GM10248 (cell line): ENCODE measurements around the gene WNT9A.

Source experiments
- CTCF ChIA-PET: fragments of 300-600 bp; sonication (Branson Sonifier 250); formaldehyde crosslinking; extraction: SDS; loops from one replicate; lab custom pipeline; 2021; ENCODE audit warnings: antibody characterized with exemption; lab: Yijun Ruan, JAX
- POLR2A ChIA-PET: fragments of 350-650 bp; sonication (Branson Sonifier 250); formaldehyde crosslinking; extraction: SDS; loops from one replicate; lab custom pipeline; 2020; ENCODE audit warnings: antibody characterized with exemption; lab: Yijun Ruan, JAX
- DNase-seq: peaks from one replicate; pipeline ENCODE4 v3.0.0; 2012; ENCODE audit errors: extremely low spot score
- TF ChIP-seq, protein P1 (sequence below): IDR thresholded peaks from 2 replicates; pipeline ENCODE4 v1.5.1; 2012; ENCODE audit warnings: mild to moderate bottlenecking, low read depth; ENCODE audit errors: extremely low read depth, missing control alignments, control extremely low read depth

WNT9A gene

DNA sequence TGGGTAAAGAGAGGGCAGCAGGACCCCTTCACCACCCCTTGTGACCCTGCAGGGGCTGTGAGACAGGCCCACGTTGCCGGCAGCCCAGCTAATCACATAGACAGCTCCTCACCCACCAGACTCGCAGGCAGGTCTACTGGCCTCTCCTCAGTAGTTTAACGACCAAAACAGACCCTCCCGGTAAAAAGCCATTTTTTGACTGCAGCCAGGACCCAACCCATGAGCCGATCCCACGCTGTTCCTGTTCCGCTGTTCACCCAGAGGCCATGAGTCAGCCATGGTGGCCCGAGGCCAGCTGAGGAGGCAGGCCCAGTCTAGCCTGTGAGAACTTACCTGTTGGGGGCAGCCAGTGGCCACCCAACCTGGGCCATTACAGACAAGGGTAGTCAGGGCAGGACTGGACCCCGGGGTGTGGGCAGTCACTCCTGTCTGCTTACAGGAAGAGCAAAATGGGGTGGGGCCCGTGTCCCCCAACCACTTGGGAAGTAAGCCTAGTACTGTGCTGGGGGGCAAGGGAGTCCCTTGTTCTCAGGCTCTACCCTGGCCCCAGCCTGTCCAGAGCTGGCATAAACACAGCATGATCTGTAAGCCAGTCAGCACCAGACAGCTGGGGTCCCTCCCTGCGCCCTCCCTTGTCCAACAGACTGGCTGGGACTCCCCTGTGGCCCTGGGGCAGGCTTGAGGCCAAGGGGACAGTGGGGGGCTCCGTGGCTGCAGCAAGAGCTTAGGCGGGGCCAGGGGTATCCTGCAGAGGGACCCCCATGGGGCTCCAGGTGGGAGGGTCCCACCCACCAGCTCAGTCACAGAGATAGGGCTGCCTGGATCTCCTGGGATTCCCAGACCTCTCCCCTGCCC, 61.9 kb downstream of the WNT9A start:
- POLR2A ChIA-PET = no interaction called here
- no peak for DNase-seq

GRCh38 chr1:227885135-227885647, 62.5 kb downstream of the WNT9A start:
- ChIA-PET CTCF (no interaction called here), POLR2A (no interaction called here)
- DNase-seq = no peak
- TF ChIP-seq, protein P1, sequence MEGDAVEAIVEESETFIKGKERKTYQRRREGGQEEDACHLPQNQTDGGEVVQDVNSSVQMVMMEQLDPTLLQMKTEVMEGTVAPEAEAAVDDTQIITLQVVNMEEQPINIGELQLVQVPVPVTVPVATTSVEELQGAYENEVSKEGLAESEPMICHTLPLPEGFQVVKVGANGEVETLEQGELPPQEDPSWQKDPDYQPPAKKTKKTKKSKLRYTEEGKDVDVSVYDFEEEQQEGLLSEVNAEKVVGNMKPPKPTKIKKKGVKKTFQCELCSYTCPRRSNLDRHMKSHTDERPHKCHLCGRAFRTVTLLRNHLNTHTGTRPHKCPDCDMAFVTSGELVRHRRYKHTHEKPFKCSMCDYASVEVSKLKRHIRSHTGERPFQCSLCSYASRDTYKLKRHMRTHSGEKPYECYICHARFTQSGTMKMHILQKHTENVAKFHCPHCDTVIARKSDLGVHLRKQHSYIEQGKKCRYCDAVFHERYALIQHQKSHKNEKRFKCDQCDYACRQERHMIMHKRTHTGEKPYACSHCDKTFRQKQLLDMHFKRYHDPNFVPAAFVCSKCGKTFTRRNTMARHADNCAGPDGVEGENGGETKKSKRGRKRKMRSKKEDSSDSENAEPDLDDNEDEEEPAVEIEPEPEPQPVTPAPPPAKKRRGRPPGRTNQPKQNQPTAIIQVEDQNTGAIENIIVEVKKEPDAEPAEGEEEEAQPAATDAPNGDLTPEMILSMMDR = no peak

More for the DNA sequence above, 61.9 kb downstream of the WNT9A start:
- TF ChIP-seq, protein P1 = no peak
- CTCF ChIA-PET = no interaction called here

DNA sequence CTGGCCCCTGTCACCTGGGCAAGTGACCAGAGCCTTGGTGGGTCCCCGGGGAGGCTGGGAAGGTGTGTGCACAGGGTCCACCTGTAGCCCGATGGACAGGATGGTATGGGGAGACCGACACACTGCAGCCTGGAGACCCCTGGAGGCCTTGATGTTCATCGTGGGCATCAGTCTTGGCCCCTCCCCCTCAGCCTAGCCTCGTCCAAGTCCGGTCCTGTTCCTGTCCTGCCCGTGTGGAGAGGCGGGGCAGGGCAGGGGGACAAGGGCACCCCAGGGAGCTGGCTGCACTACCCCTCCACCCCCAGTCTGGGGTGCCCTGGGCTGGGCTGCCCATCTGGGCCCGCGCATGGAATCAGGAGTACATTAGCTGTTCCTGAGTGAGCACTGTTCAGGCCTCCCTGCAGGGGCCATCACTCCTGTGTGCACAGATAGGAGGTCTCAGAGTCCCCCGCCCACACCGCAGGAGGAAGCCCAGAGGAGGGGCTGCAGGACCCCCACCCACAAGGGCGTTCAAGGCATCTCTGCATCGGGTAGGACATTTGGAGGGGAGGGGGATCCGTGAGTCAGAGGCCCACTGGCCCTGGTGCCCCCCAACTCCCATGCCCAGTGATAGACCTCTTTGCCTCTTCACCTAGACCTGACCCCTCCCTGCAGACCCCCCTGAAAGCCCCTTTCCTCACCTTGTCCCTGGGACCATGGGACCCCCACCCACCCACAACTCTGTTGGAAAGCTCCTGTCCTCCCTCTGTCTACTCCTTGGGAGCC, 63.2 kb downstream of the WNT9A start:
- ChIA-PET CTCF (no interaction called here), POLR2A (no interaction called here)
- no peak for DNase-seq
- TF ChIP-seq, protein P1 = no peak

DNA sequence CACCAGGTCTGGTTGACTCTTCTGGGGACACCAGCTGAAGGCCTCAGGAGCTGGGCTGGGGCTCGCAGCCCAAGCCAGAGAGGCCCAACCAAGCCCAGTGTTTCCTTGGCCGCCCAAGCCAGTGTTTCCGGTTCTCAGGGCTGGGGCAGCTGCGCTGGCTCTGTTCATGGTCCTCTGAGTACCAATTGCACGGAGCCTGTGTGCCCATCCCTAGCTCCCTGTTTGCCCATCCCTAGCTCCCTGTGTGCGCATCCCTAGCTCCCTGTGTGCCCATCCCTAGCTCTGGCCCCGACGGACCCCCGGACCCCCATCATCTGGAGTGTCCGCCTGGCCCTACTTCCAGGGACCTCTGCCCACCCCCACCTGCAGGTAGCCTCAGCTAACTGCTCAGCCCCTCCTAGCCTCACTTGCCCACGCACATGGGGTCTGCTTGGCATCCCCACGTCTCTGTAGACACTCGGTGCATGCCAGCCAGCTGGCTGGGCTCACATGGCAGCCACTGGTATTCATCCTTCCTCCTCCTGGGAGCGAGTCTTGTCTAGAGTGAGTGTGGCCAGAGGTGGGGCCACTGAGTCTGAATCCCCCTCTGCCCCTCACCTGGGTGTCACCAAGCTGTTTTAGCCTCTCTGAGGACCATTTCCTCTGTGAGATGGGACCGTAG, 64.0 kb downstream of the WNT9A start:
- CTCF ChIA-PET = no interaction called here
- POLR2A ChIA-PET = no interaction called here
- DNase-seq = no peak
- TF ChIP-seq, protein P1 = no peak

- no peak for DNase-seq
- ChIA-PET CTCF (no interaction called here), POLR2A (no interaction called here)
Observed at GRCh38 chr1:227883073-227883520, 64.6 kb downstream of the WNT9A start.

More at GRCh38 chr1:227883073-227883520, 64.6 kb downstream of the WNT9A start:
- TF ChIP-seq, protein P1 = no peak
